Measurements from ENCODE around the gene FBXL19. TPM values are rescaled to one million over a fixed set of nuclear protein-coding genes. Genes with fewer than 3 reads are reported as not detected.

Gene FBXL19
- total RNA-seq, 1 donor from 2014 or later: 76.8 TPM

GRCh38 chr16:30922960-30923535 is 324 bp upstream of the FBXL19 start:
- Mint-ChIP-seq H3K27ac (ENCODE audit: unreplicated experiment) (peak overlapping the region; percentile 100), H3K27me3 (ENCODE audit: unreplicated experiment) (peaks cover 21% of the 10 kb centered on the region), H3K9me3 (ENCODE audit: unreplicated experiment) (peaks cover 15% of the 10 kb centered on the region), H3K4me3 (ENCODE audit: unreplicated experiment) (peak overlapping the region; percentile 99), H3K36me3 (ENCODE audit: unreplicated experiment) (no peaks in the 10 kb centered on the region), H3K4me1 (ENCODE audit: low read depth, unreplicated experiment) (peaks cover 12% of the 10 kb centered on the region)
- peak; percentile 99 for DNase-seq
- no peak for TF ChIP-seq CTCF (IDR thresholded peaks at IDR 0.05; ENCODE audit: partially characterized antibody, unreplicated experiment)

GRCh38 chr16:30924076-30924912 is 922 bp downstream of the FBXL19 start:
- Mint-ChIP-seq H3K27me3 (ENCODE audit: unreplicated experiment) (peaks cover 21% of the 10 kb centered on the region), H3K9me3 (ENCODE audit: unreplicated experiment) (peaks cover 15% of the 10 kb centered on the region), H3K4me1 (ENCODE audit: low read depth, unreplicated experiment) (peaks cover 12% of the 10 kb centered on the region), H3K27ac (ENCODE audit: unreplicated experiment) (peak overlapping the region; percentile 34), H3K4me3 (ENCODE audit: unreplicated experiment) (peak overlapping the region; percentile 88), H3K36me3 (ENCODE audit: unreplicated experiment) (no peaks in the 10 kb centered on the region)
- DNase-seq: peak; percentile 59
- no peak for TF ChIP-seq CTCF (IDR thresholded peaks at IDR 0.05; ENCODE audit: partially characterized antibody, unreplicated experiment)

GRCh38 chr16:30924913-30925631 is 1.7 kb downstream of the FBXL19 start:
- TF ChIP-seq CTCF (IDR thresholded peaks at IDR 0.05; ENCODE audit: partially characterized antibody, unreplicated experiment): no peak
- H3K27ac Mint-ChIP-seq (ENCODE audit: unreplicated experiment): peak overlapping the region; percentile 34
- DNase-seq: no peak
- peaks cover 15% of the 10 kb centered on the region for H3K9me3 Mint-ChIP-seq (ENCODE audit: unreplicated experiment)
- H3K4me1 Mint-ChIP-seq (ENCODE audit: low read depth, unreplicated experiment): peaks cover 12% of the 10 kb centered on the region
- H3K27me3 Mint-ChIP-seq (ENCODE audit: unreplicated experiment): peaks cover 21% of the 10 kb centered on the region
- H3K4me3 Mint-ChIP-seq (ENCODE audit: unreplicated experiment): peak overlapping the region; percentile 88
- H3K36me3 Mint-ChIP-seq (ENCODE audit: unreplicated experiment): no peaks in the 10 kb centered on the region

GRCh38 chr16:30925632-30925987 is 2.2 kb downstream of the FBXL19 start:
- H3K4me1 Mint-ChIP-seq (ENCODE audit: low read depth, unreplicated experiment): peaks cover 12% of the 10 kb centered on the region
- DNase-seq: no peak
- no peak for TF ChIP-seq CTCF (IDR thresholded peaks at IDR 0.05; ENCODE audit: partially characterized antibody, unreplicated experiment)
- H3K36me3 Mint-ChIP-seq (ENCODE audit: unreplicated experiment): no peaks in the 10 kb centered on the region
- H3K4me3 Mint-ChIP-seq (ENCODE audit: unreplicated experiment): peak overlapping the region; percentile 72
- H3K27ac Mint-ChIP-seq (ENCODE audit: unreplicated experiment): no peak overlapping the region
- peaks cover 21% of the 10 kb centered on the region for H3K27me3 Mint-ChIP-seq (ENCODE audit: unreplicated experiment)
- peaks cover 15% of the 10 kb centered on the region for H3K9me3 Mint-ChIP-seq (ENCODE audit: unreplicated experiment)
